GM19035 (cell line): ENCODE results near the gene IL15.
"Not testable (repeated sequence)": the region's sequence is repeated elsewhere in the genome, so short reads cannot be mapped to it uniquely, and the experiment has no call there.

Source experiments
- ATAC-seq: cut with Tn5 transposase; IDR thresholded peaks from one replicate; pipeline ENCODE4 v1.9.1; 2021; ENCODE audit not compliant: unreplicated experiment

Gene IL15

GRCh38 chr4:141692081-141692480, 55.7 kb downstream of the IL15 start:
- ATAC-seq: no peak

GRCh38 chr4:141697116-141697515, 60.7 kb downstream of the IL15 start:
- ATAC-seq: no peak

DNA sequence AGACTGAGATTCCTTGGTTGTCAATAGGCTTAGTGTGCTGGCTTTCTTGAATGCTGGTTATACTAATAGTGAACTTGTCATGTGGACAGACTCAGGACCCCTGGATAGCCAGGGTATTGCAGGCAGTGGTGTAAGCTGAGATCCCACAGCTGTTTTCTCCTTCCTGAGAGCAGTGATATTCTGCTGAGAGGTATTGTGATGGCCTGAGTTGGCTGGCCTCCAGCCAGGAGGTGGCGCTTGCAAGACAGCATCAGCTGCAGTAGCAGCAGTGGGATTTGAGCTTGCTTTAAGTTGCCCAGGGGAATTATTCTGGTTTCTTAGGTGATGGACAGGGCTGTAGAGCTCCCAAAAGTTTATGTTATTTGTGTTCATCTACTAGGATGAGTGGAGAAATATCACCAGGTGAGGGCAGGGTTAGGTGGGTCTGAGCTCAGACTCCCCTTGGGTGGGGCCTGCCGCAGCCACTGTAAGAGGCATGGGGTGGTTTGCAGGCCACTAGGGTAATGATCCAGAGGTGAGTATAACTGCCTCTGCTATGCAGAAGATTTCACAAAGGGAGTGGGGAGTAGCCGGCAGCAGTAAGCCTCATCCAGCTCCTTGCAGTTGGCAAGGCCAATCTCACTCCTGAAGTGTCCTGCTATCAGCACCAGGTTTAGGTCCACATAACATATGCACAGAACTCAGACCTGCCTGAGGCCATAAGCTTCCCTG, 66.2 kb downstream of the IL15 start:
- no peak for ATAC-seq

- ATAC-seq: no peak
Observed at GRCh38 chr4:141703497-141703896, 67.1 kb downstream of the IL15 start.

DNA sequence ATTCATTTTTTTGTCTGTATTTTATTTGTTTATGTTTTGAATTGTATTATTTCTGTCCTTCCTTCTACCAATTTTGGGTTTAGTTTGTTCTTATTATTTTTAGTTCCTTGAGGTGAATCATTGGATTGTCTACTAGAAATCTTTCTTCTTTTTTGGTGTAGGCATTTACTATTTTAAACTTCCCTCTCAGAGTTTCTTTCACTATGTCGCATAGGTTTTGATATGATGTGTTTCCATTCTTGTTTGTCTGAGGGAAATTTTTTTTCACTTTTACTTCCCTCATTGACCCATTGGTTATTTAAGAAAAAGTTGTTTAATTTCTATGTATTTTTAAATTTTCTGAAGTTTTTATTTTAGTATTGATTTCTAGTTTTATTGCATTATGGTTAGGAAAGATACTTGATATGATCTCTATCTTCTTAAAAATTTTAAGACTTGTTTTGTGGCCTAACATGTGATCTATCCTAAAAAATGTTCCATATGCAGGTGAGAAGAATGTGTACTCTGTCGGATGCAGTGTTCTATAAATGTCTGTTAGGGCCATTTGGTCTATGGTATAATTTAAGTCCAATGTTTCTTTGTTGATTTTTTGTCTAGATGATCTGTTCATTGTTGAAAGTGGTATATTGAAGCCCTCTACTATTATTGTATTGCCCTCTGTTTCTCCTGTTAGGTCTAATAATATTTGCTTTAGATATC, 68.8 kb downstream of the IL15 start:
- ATAC-seq: peak; percentile 79

GRCh38 chr4:141705747-141706377, 69.5 kb downstream of the IL15 start:
- no peak for ATAC-seq

DNA sequence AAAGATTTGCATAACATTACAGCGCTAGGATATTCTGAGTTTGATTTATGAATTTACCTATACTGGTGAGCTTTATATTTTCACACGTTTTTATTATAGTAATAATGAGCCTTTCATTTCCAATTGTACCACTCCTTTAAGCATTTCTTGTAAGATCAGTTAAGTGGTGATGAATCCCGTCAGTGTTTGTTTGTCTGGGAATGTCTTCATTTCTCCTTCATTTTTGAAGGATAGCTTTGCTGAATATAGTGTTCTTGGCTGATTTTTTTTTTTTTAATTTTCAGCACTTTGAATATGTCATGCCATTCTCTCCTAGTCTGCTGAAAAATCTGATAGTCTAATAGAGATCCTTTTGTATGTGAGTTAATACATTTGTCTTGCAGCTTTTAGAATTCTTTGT, 70.1 kb downstream of the IL15 start:
- ATAC-seq: no peak

DNA sequence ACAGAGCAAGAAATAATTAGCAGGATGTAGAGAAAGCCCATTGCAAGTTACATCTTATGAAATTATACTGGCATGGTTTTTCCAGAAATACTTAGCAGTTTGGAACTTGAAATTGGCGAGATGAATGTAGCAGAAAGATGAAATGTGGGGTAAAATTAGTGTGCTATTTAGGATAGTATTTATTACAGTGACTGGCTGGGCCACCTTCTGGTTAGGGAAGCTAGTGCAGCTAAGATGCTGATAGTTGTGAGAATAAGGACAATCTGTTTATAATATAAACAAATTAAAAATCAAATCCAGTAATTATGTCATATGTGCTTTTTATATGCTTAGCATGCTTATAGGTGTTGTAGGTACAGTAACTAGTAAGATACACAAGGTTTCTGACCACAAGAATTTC, 74.8 kb downstream of the IL15 start:
- peak; percentile 49 for ATAC-seq

DNA sequence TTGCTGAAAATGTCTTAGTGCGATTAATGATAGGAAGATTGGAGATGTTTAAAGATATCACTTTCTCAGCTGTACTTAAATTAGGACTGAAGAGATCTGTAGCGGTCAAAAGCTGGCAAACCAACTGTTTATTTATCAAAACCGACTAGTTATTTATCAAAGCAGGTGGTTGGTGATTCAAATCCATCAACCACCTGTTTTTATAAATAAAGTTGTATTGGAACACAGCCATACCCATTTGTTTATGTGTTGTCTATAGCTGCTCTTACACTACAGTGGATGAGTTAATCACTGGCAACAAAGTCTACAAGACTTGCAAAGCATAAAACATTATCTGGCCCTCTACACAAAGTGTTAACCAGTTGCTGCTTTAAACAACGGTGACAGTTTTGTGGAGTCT, 76.8 kb downstream of the IL15 start:
- ATAC-seq: no peak

GRCh38 chr4:141713771-141714445, 77.5 kb downstream of the IL15 start:
- ATAC-seq: no peak

DNA sequence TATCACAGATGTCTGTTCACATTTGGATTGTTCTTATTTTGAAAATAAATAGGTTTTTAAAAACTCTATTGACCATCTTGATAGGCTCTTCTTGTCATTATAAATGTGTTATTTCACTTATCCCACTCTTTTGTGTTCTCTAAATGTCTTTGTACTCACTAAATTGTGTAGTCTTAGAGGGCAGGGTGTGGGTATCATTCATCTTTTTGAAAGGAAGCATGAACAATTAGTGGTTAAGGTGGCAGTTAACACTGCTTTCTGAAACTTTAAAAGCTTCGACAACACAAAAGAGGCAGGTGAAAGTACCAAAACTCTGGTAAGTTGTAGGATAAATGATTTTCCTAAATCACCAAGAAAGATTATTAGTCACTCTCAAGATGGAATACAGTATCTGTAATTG, 83.2 kb downstream of the IL15 start:
- no peak for ATAC-seq

- ATAC-seq: no peak
Observed at GRCh38 chr4:141721174-141721573, 84.8 kb downstream of the IL15 start.

GRCh38 chr4:141724646-141725045, 88.3 kb downstream of the IL15 start:
- no peak for ATAC-seq

- no peak for ATAC-seq
Observed at GRCh38 chr4:141727420-141727819, 91.0 kb downstream of the IL15 start.

DNA sequence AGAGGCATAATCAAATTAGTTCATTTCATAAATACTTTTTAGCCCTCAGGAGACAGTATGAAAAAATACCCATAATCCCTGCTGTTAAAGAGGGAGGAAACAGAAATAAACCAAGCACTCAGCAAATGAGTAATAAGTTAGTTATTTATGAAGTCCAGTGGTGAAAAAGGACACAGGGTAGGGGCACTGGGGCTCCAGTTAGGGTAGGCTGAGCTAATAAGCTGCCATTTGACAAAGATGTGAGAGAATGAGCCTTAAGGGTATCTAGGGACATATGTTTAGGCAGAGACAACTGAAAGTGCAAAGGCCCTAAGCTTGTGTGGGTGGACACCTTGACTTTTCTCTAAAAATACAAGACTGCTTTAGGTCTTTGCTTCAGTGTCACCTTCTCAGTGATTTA, 94.4 kb downstream of the IL15 start:
- no peak for ATAC-seq

GRCh38 chr4:141731481-141731880, 95.1 kb downstream of the IL15 start:
- ATAC-seq: no peak

DNA sequence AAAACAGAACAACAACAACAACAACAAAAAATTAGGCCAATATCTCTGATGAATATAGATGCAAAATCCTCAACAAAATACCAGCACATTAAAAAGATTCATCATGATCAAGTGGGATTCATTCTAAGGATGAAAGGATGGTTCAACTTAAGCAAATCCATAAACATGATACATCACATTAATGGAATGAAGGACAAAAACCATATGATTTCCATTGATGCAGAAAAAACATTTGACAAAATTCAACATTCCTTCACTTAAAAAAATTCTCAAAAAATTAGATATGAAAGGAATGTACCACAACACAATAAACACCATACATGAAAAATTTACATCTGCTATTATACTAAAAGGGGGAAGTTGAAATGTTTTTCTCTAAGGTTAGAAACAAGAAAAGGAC, 103.3 kb downstream of the IL15 start:
- no peak for ATAC-seq

DNA sequence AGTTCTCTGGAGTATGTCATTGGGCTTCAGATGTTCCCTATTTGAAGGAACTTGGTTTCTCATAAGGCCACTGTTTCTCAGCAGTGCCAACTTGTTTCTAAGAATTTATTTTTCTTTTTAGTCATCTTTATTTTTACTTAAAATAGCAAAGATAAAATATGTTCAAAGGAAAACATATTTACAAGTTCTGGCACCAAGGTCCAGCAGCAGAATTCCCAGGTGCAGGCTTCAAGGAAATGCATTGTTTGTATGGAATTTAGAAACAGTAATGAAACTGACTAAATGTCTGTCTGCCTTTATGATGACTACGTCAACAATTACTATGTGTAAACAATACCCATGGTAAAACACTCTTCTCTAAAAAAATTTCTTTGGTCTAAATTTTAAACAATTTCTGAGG, 109.6 kb downstream of the IL15 start:
- no peak for ATAC-seq

DNA sequence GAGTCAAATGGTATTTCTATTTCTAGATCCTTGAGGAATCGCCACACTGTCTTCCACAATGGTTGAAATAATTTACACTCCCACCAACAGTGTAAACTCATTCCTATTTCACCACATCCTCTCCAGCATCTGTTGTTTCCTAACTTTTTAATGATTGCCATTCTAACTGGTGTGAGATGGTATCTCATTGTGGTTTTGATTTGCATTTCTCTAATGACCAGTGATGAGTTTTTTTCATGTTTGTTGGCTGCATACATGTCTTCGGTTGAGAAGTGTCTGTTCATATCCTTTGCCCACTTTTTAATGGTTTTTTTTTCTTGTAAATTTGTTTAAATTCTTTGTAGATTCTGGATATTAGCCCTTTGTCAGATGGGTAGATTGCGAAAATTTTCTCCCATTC, 115.4 kb downstream of the IL15 start:
- ATAC-seq: not testable (repeated sequence)

DNA sequence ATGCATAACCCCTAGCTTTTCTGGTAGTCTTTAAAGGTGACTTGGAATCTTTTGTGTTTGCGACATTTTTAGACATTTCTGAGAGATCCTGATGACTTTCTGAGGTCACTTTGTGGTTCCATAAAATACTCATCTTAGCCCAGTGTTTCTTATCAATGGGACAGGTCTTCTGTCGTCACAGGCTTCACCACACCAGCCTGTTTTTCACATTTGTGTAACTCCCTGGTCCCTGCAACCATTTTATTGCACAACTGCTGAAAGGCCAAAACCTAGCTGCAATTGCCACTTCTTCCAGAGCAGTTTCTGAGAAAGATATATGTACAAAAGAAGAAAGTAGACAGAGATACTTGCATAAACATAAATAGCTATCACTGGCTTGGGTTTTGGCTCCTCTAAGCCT, 120.9 kb downstream of the IL15 start:
- ATAC-seq: no peak

DNA sequence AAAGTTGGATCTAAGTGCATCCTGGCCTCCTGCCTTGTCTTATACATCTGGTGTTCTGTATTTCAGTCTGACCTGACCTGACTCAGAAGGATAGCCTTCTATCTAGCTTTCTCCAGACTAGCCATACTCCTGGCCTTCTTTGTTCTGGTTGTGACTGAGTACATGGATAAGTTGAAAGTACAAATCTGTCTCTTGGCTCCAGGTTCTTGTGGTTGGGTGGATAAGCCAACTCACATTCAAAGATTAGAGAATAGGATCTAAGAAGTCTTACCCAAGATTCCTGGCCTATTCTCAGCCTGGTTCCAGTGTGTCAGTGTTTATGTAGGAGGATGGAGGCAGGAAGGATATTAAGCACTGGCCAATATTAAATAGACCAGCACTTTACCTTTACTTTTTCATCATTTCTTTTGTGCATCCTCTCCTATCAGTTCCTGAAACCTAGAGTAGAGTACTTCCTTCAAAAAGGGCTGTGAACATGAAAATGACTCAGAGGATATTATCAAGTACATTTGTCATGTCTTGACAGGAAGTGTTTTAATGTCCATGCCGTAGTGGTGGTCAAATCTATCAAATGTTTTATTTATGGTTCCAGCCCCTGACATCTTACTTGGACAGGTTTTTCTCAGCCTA, 123.5 kb downstream of the IL15 start:
- no peak for ATAC-seq
